ENCODE results near the gene ADCK2. TPM values are rescaled to one million over a fixed set of nuclear protein-coding genes. Genes with fewer than 3 reads are reported as not detected.

Gene ADCK2
- polyA plus RNA-seq, 3 donors = 8.7 to 28.7 (median 18.3) TPM

DNA sequence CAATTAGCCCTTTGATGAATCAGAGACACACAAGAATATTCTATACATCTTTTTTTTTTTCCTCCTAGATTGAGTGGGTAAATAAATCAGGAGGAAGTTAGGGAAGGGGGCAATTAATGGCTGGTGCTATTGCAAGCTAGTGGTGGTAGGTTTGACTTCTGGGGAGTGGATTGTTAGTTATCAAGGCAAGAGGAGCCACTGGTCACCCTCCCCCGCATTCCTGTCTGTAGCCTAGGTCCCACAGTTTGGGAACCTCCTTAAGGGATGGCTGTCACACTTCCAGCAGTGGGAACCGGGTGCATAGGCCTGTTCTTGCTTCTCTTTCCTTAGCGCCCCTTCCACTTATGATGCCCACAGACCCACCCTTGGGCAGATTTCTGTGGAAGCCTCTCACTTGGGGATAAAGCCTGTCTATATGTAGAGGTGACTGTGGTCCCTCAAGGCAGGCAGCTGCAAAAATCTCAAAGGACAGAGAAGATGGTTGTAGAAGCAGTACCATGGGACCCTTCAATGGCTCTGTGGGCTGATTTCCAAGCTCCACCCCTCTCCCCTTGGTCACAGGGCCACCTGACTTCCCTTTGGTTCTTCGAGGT is 2.3 kb upstream of the ADCK2 start:
- H3K27ac Mint-ChIP-seq = no peak overlapping the region
- 90% methylated on average over 2 of the region's 4 CpGs for WGBS (ENCODE audit: insufficient coverage)
- no peak overlapping the region for H3K4me3 ChIP-seq (replicated peaks in 1 of 3; ENCODE audit: low read depth in 2 of 3, low read length in 3 of 3)
- TF ChIP-seq, protein P1, sequence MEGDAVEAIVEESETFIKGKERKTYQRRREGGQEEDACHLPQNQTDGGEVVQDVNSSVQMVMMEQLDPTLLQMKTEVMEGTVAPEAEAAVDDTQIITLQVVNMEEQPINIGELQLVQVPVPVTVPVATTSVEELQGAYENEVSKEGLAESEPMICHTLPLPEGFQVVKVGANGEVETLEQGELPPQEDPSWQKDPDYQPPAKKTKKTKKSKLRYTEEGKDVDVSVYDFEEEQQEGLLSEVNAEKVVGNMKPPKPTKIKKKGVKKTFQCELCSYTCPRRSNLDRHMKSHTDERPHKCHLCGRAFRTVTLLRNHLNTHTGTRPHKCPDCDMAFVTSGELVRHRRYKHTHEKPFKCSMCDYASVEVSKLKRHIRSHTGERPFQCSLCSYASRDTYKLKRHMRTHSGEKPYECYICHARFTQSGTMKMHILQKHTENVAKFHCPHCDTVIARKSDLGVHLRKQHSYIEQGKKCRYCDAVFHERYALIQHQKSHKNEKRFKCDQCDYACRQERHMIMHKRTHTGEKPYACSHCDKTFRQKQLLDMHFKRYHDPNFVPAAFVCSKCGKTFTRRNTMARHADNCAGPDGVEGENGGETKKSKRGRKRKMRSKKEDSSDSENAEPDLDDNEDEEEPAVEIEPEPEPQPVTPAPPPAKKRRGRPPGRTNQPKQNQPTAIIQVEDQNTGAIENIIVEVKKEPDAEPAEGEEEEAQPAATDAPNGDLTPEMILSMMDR (IDR thresholded peaks at IDR 0.05) = no peak
- H3K4me3 Mint-ChIP-seq = no peak overlapping the region
- H3K9me3 ChIP-seq (replicated peaks in 1 of 2; ENCODE audit: control insufficient read depth in 1 of 2, insufficient read depth in 1 of 2, low read length in 2 of 2) = no peaks in the 10 kb centered on the region
- H3K36me3 ChIP-seq (replicated peaks in 1 of 2; ENCODE audit: control insufficient read depth in 1 of 2, insufficient read depth in 2 of 2, low read length in 2 of 2) = no peaks in the 10 kb centered on the region
- peaks cover 27 to 35% of the 10 kb centered on the region in 2 donors for H3K4me1 ChIP-seq (ENCODE audit: control insufficient read depth in 1 of 2, insufficient read depth in 2 of 2, low read length in 2 of 2)
- no peak overlapping the region for H3K27ac ChIP-seq (ENCODE audit: low read depth in 1 of 2, low read length in 2 of 2)
- no peaks in the 10 kb centered on the region for H3K27me3 ChIP-seq (ENCODE audit: control insufficient read depth in 2 of 2, insufficient read depth in 2 of 2, low read length in 2 of 2)
- H2AFZ ChIP-seq (ENCODE audit: insufficient read depth, low read depth, low read length, poor library complexity, severe bottlenecking) = no peak overlapping the region
- no peaks in the 10 kb centered on the region for H4K20me1 ChIP-seq (ENCODE audit: insufficient read depth, low read length)
- no peak overlapping the region for H3K9ac ChIP-seq (ENCODE audit: insufficient read depth, low read length, poor library complexity, severe bottlenecking)
- H3K4me2 ChIP-seq (replicated peaks; ENCODE audit: extremely low read depth, low read length, poor library complexity, severe bottlenecking) = no peak overlapping the region
- peaks cover 0 to 4% (median 0%) of the 10 kb centered on the region in 7 donors for H3K9me3 Mint-ChIP-seq
- no peak for DNase-seq
- H3K27me3 Mint-ChIP-seq (ENCODE audit: low read depth in 3 of 3) = peaks cover 2 to 5% (median 3%) of the 10 kb centered on the region in 3 donors
- H3K79me2 ChIP-seq (ENCODE audit: insufficient read depth, low read length) = peaks cover 7% of the 10 kb centered on the region
- intact Hi-C loops (cut with micrococcal nuclease) = no loop called here
- H3K4me1 Mint-ChIP-seq = peaks cover 26% of the 10 kb centered on the region
- no peaks in the 10 kb centered on the region for H3K36me3 Mint-ChIP-seq

DNA sequence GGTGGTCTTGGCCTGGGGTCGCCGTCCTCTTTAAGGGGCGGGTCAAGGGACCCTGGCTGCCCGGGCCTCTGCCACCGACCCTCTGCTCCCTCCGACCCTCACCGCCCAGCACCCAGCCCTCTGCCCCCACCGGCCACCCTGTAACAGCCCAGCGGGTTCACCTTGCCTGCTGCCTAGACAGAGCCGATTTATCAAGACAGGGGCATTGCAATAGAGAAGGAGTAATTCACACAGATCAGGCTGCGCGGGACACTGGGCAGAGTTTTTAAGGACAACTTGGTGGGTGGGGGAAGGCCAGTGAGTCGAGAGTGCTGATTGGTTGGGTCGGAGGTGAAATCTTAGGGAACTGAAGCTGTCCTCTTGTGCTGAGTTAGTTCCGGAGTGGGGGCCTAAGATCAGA is 779 bp upstream of the ADCK2 start:
- TF ChIP-seq, protein P1 (IDR thresholded peaks at IDR 0.05) = no peak
- H3K36me3 ChIP-seq (replicated peaks in 1 of 2; ENCODE audit: control insufficient read depth in 1 of 2, insufficient read depth in 2 of 2, low read length in 2 of 2) = no peaks in the 10 kb centered on the region
- peaks cover 2 to 5% (median 3%) of the 10 kb centered on the region in 3 donors for H3K27me3 Mint-ChIP-seq (ENCODE audit: low read depth in 3 of 3)
- peak overlapping the region in 1 of 3 experiments; percentile 77 for H3K4me3 ChIP-seq (replicated peaks in 1 of 3; ENCODE audit: low read depth in 2 of 3, low read length in 3 of 3)
- peaks cover 0 to under 1% of the 10 kb centered on the region in 2 donors for H3K36me3 Mint-ChIP-seq
- peak overlapping the region; percentile 64 for H2AFZ ChIP-seq (ENCODE audit: insufficient read depth, low read depth, low read length, poor library complexity, severe bottlenecking)
- peaks cover 7% of the 10 kb centered on the region for H3K79me2 ChIP-seq (ENCODE audit: insufficient read depth, low read length)
- no peak overlapping the region for H3K27ac ChIP-seq (ENCODE audit: low read depth in 1 of 2, low read length in 2 of 2)
- H3K4me1 Mint-ChIP-seq = peaks cover 42% of the 10 kb centered on the region
- H3K27me3 ChIP-seq (ENCODE audit: control insufficient read depth in 2 of 2, insufficient read depth in 2 of 2, low read length in 2 of 2) = no peaks in the 10 kb centered on the region
- no peak overlapping the region for H3K9ac ChIP-seq (ENCODE audit: insufficient read depth, low read length, poor library complexity, severe bottlenecking)
- 85% methylated on average over 11 of the region's 15 CpGs for WGBS (ENCODE audit: insufficient coverage)
- H4K20me1 ChIP-seq (ENCODE audit: insufficient read depth, low read length) = no peaks in the 10 kb centered on the region
- DNase-seq = peak in 1 of 3 donors; percentile 22
- intact Hi-C loops (cut with micrococcal nuclease) = no loop called here
- H3K4me1 ChIP-seq (ENCODE audit: control insufficient read depth in 1 of 2, insufficient read depth in 2 of 2, low read length in 2 of 2) = peaks cover 42 to 49% of the 10 kb centered on the region in 2 donors
- no peaks in the 10 kb centered on the region for H3K9me3 ChIP-seq (replicated peaks in 1 of 2; ENCODE audit: control insufficient read depth in 1 of 2, insufficient read depth in 1 of 2, low read length in 2 of 2)
- H3K4me2 ChIP-seq (replicated peaks; ENCODE audit: extremely low read depth, low read length, poor library complexity, severe bottlenecking) = peak overlapping the region; percentile 87
- H3K4me3 Mint-ChIP-seq = peak overlapping the region; percentile 77
- H3K9me3 Mint-ChIP-seq = peaks cover 0 to 4% (median 0%) of the 10 kb centered on the region in 7 donors
- H3K27ac Mint-ChIP-seq = peak overlapping the region in 2 of 7 donors; percentile 11 to 43
